ENCODE results near the gene CLDN19.

DNA sequence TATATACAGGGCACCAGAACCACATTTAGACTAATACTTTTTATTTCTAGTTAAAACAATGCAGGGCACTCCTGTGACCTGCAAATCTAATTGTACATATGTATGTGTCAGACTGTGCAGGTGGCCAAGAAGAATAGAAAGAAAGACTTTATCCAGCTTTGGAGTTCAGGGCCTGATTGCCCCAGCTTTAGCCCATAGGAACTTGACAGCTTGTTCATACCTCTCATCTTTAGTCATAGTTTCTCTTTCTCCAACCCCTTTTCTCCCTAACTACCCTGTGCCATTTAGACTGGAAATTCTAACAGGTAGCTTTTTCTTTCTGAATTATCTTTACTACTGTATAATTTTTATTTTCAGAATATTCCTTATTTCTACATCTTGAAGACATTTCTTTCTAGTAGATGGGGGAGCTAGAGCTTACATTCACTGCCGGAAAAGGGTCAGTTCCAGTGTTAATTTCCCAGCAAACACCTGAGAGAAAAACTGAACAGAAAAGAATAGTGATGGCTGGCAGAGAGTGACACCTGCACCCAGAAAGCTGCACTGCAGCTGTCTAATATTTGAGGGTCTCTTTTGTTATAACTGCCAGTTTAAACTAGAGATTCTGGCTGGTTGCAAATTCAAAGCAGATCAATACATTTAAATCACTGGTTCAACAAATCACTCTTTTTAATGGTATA is 49.4 kb downstream of the CLDN19 start:
- TF ChIP-seq TAF1 (conservative IDR thresholded peaks at IDR 0.05) (no peak), JUND (IDR thresholded peaks at IDR 0.05) (no peak), GABPA (IDR thresholded peaks at IDR 0.05 in 1 of 2, conservative IDR thresholded peaks at IDR 0.05 in 1 of 2) (no peak)
- TF ChIP-seq, protein P1, sequence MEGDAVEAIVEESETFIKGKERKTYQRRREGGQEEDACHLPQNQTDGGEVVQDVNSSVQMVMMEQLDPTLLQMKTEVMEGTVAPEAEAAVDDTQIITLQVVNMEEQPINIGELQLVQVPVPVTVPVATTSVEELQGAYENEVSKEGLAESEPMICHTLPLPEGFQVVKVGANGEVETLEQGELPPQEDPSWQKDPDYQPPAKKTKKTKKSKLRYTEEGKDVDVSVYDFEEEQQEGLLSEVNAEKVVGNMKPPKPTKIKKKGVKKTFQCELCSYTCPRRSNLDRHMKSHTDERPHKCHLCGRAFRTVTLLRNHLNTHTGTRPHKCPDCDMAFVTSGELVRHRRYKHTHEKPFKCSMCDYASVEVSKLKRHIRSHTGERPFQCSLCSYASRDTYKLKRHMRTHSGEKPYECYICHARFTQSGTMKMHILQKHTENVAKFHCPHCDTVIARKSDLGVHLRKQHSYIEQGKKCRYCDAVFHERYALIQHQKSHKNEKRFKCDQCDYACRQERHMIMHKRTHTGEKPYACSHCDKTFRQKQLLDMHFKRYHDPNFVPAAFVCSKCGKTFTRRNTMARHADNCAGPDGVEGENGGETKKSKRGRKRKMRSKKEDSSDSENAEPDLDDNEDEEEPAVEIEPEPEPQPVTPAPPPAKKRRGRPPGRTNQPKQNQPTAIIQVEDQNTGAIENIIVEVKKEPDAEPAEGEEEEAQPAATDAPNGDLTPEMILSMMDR (IDR thresholded peaks at IDR 0.05; ENCODE audit: low read depth, low read length, missing input control) = no peak

Data from liver (tissue), 3 donors.